A375 (cell line): ENCODE results near the gene BRD3OS. TPM values are rescaled to one million over a fixed set of nuclear protein-coding genes. Genes with fewer than 3 reads are reported as not detected.

Experiments used
- total RNA-seq: library from RNA; depleted of rRNA; stranded (reverse); fragments of >200 nt; shearing (Covaris generic); gene quantifications from 2 replicates; pipeline ENCODE4 v1.2.3, GENCODE V29; 2014; rRNA removed

BRD3OS gene
- 21.4 and 25.3 TPM in 2 replicates for total RNA-seq

DNA sequence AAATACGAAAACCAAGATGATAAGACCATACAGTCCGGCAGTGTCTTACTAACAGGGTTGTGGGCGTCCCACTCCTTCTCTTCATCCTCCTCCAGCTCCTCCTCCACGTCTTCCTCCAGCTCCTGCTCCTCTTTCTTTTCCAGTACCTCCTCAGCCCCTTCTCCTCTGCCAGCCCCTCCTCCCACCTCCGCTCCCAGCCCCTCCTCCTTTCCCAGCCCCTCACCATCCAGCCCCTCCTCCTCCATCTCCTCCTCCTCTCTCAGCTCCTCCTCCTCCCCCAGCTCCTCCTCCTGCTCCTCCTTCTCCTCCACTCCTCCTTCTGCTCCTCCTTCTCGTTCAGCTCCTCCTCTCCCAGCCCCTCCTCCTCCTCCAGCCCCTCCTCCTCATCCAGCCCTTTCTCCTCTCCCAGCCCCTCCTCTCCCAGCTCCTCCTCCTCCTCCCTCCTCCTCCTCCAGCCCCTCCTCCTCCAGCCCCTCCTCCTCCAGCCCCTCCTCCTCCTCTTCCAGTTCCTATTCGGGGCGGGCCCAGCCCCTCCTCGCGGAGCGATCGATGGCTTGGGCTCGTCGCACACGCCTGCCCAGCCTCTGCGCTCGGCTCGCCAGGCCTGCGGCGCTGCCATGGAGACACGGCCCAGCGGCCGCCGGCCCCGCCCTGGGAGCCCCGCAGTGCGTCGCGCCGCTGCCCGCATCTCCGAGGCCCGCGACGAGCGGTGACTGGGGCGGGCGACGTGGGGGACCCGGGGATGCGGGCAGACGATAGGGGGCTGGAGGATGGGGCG lies at the start of gene BRD3OS:
BRD3OS (plus strand) TSS at position 654 of the 778 bp plus-strand sequence. CDS start 1,267 bp downstream, outside the sequence.

DNA sequence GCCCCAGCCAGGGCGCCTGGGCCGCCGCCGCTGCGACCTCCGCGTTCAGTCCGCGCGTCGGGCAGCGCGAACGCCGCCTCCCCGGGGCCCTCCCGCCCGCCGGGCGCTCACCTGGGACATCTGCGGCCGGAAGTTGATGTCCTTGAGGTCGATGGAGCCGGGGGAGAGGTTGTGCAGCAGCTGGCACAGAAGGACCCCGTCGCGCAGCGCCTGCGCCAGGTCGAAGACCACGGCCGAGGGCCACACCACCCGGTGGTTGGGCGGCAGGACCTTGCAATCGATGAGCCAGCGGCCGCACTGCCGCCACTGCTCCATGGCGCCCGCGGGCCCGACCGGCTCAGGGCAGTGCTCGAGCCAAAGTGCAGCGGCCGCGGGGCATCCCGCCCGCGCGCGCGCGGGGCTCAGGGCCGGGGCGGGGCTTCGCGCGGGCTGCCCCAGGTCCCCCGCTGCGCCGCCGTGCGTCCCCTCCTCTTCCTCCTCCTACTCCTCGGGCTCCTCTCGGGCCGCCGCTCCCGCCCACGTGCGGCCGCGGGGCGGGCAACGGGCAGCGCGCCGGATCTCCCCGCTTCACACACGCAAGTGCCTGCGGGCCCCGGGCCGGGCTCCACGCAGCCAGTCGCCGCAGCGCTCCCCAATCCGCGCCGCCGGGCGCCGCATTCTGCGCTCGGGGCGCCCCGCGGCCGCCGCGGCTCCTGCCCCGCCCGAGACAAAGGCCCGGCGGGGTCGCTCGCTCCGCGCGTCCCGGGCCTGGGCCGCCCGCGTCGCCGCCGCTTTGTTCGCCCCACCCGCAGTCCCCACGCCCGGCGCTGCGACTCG lies 33.1 kb upstream of the BRD3OS start, which contains the start of gene VAV2:
VAV2 (minus strand) TSS at position 361 of the 816 bp plus-strand sequence; CDS start at position 315, 46 bp downstream.

DNA sequence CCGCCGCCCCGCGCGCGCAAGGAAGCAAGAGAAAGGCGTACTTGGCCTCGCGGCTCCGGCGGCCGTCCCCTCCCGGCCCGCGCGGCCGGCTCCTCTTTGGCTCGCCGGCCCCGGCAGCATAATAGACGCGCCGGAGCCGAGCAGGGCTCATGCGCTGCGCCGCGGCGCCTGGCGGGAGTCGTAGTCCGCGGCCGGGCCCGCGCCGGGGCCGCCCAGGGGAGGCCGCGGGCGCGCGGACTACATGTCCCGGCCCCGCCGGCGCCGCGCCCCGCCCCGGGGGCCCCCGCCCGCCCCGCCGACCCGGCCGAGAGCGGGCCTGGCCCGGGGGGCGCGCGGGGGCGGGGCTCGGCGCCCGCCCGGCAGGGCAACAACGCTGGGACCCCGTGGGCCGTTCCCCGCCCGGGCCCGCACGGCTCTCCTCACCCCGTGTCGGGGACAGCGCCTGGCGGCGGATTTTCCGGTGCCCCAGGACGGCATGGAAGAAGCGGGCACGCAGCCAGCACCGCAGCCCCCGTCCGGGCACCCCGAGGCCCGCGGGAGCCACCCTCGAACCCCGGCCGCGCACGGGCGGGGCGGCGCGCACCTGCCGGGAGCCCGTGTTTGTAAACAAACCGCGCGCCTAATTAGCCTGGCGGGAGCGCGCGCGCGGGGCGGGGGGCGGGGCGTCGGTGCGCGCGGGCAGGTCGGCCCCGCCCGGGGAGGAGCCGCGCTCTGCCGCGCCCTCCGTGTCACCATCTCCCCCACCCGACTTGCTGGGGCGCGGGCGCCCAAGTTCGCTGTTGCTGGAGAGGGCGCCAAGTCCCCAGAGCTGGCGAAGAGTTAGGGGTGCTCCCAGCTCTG lies 42.8 kb downstream of the BRD3OS start, which contains the start of gene BRD3:
BRD3 (minus strand) TSS at position 123 of the 840 bp plus-strand sequence. CDS start 14,549 bp downstream, outside the sequence.

Other genes starting within 250 kb of the BRD3OS start
- 13.3 and 14.7 TPM in 2 replicates for gene VAV2, start 33.2 kb upstream of the BRD3OS start, total RNA-seq
- gene BRD3, start 42.5 kb downstream of the BRD3OS start, total RNA-seq, result 8.0 and 9.8 TPM in 2 replicates
- gene WDR5, start 110.6 kb downstream of the BRD3OS start, total RNA-seq, result 34.5 and 35.4 TPM in 2 replicates
- gene RNU6ATAC, start 139.1 kb downstream of the BRD3OS start, total RNA-seq, result not detected in 2 replicates